Measurements from ENCODE around the gene ASTN2.

Gene ASTN2

GRCh38 chr9:117354244-117354847 lies 60.5 kb downstream of the ASTN2 start:
- no peak overlapping the region for H3K4me3 ChIP-seq (ENCODE audit: low read length)
- no peak for TF ChIP-seq CTCF (conservative IDR thresholded peaks at IDR 0.05; ENCODE audit: low read length)
- DNase-seq (ENCODE audit: low read depth), result no peak

GRCh38 chr9:117344892-117345660 lies 69.8 kb downstream of the ASTN2 start:
- no peak for TF ChIP-seq CTCF (conservative IDR thresholded peaks at IDR 0.05; ENCODE audit: low read length)
- DNase-seq (ENCODE audit: low read depth), result no peak
- no peak overlapping the region for H3K4me3 ChIP-seq (ENCODE audit: low read length)

DNA sequence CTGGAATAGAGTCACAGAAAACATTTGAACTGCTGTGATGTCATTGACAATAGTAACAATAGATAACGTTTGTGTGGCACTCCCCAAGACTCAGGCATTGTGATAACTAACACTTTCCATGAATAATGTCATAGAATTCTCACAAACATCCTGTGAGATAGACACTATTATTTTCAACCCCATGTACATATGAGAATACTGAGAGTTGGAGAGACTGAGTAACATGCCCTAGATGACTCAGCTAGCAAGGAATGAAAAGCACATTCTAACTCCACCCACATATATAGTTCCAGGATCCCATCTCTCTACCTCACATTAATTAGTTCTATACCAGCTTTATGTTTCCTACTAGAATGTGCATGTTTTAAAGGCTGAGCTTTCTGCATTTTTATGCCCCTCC lies 71.4 kb downstream of the ASTN2 start:
- TF ChIP-seq CTCF (conservative IDR thresholded peaks at IDR 0.05; ENCODE audit: low read length), result no peak
- H3K4me3 ChIP-seq (ENCODE audit: low read length), result no peak overlapping the region
- DNase-seq (ENCODE audit: low read depth), result no peak

GRCh38 chr9:117341151-117341550 lies 73.7 kb downstream of the ASTN2 start:
- no peak overlapping the region for H3K4me3 ChIP-seq (ENCODE audit: low read length)
- no peak for DNase-seq (ENCODE audit: low read depth)
- no peak for TF ChIP-seq CTCF (conservative IDR thresholded peaks at IDR 0.05; ENCODE audit: low read length)

DNA sequence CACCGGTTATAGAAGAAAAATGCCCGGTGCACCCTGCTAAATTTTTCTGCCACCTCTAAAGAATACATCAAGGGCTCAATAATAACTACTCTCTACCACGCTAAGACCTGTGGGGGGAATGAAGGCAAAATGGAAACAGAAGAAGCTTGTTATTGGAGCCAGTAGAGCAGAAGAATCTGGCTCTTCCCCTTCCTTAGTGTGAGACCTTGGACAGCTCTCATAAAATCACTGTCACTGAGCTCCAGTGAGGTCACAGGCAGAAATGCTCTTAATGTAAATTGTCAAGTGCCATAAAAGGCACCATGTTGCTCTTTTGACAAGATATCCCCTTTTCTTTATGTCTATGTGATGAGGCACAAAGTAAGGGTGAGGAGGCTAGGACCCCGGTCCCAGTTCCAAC lies 74.4 kb downstream of the ASTN2 start:
- DNase-seq (ENCODE audit: low read depth), result no peak
- H3K4me3 ChIP-seq (ENCODE audit: low read length), result no peak overlapping the region
- TF ChIP-seq CTCF (conservative IDR thresholded peaks at IDR 0.05; ENCODE audit: low read length), result no peak

GRCh38 chr9:117335837-117336433 lies 78.9 kb downstream of the ASTN2 start:
- DNase-seq (ENCODE audit: low read depth), result no peak
- H3K4me3 ChIP-seq (ENCODE audit: low read length), result no peak overlapping the region
- no peak for TF ChIP-seq CTCF (conservative IDR thresholded peaks at IDR 0.05; ENCODE audit: low read length)

GRCh38 chr9:117334101-117334500 lies 80.8 kb downstream of the ASTN2 start:
- no peak overlapping the region for H3K4me3 ChIP-seq (ENCODE audit: low read length)
- no peak for TF ChIP-seq CTCF (conservative IDR thresholded peaks at IDR 0.05; ENCODE audit: low read length)
- no peak for DNase-seq (ENCODE audit: low read depth)

All from AG10803 (cell line).